Smooth muscle cell of the brain vasculature (primary cell): ENCODE data around the gene DNAJC1.

Experiments used
- DNase-seq: peaks from one replicate; pipeline ENCODE4 v3.0.0-alpha.2; 2012; ENCODE audit warnings: low read depth, low spot score

The DNAJC1 gene

GRCh38 chr10:21962358-21962757, 41.2 kb downstream of the DNAJC1 start:
- DNase-seq = no peak

GRCh38 chr10:21961847-21962246, 41.7 kb downstream of the DNAJC1 start:
- DNase-seq = no peak

GRCh38 chr10:21959998-21960397, 43.5 kb downstream of the DNAJC1 start:
- DNase-seq = no peak

DNA sequence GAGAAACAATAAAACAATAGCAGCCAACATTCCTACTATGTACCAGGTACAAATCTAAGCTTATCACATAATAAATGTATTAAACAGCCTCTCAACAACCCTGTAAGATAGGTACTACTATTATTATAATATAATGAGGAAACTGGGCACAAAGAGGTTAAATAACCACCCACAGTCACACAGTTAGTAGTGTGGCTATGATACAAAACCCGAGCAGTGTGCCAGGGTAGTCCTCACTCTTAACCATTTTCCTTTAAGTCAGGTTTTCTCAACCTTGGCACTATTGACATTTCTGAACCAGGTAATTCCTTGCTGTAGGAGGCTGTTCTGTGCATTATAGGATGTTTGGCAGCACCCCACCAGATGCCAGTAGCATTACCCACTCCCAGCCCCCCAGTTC, 48.8 kb downstream of the DNAJC1 start:
- DNase-seq = no peak

DNA sequence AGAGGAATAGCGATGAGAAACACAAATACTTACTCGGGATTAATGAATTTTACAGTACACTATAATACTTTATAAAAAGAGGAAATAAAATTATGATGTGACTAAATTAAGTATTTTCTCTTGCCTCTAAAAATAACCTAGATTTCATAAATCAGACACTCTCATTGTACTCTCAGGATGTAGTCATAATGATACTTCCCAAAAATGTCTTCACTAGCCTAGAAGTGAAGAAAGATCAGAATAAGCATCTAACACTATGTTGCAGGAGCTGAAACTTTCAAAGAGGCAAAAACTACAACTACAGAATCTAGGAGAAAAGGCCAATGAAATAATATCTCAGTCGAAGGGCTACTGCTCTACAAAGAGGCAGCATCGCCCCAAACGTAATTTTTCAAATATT, 49.4 kb downstream of the DNAJC1 start:
- no peak for DNase-seq

DNA sequence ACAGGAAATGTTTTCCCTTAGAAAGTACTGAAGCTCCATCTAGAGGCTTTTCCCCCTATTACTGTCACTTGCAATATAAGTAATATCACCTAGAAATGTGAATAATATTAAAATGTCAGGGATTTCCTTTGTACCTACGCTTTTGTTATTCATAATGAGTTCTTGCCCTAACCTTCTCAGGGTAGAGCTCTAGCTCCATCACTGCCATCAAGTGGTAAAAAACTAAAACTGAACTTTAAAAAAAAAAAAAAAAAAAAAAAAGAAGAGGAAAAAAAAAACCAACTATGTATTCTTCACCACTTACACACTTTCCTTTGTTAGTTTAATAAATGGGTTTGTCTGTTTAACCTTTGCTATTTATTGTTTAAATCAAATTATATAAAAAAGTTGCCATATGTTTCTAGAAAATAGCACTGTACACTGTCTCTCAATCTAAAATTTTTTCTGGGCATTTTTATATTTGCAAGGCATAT, 49.9 kb downstream of the DNAJC1 start:
- DNase-seq = peak; percentile 26

- DNase-seq = no peak
These were observed 53.0 kb downstream of the DNAJC1 start for GRCh38 chr10:21950566-21950965.

DNA sequence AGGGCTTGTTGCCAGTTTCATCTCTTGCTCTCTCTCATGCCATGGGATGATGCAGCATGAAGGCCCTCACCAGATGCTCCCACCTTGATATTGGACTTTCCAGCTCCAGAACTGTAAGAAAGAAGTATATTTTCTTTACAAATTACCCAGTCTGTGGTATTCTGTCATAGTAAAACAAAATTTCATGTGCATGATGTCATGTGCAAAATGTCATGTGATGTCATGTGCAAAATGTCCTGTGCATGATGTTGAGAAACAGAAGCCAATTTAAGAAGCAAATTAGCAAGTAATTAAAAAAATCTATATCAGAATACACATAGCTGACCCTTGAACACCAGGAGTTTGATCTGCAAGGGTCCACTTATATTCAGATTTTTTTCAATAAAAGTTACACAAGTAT, 56.6 kb downstream of the DNAJC1 start:
- no peak for DNase-seq

- no peak for DNase-seq
These were observed 58.7 kb downstream of the DNAJC1 start for GRCh38 chr10:21944727-21945386.

DNA sequence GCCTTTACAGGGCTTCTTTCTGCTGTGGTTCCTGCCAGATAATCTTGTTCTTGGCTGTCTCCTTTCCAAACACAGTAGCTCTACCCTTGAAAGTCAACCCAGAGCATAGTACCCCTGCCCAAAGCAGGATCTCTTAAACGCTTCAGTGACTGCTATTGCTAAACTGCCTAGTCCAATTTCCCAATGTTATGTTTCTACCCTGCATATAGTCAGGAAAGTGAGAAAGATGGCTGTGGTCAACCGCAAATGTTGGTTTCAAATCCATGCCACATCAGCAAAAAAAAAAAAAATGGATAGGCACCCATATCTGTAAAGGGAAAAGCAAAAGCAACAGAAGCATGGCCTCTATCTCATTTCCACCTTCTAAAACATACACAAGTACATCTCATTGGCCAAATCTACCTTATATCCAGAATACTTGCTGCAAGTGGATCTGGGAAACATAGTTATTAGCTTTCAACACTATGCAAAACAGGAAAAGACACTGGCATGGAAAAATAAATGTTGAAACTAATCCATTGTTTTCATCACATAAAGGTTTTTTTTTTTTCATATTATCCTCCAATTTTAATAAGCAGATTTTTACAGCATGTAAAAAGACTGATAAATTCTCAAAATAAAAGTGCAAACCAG, 59.8 kb downstream of the DNAJC1 start:
- DNase-seq = no peak

- DNase-seq = no peak
These were observed 68.0 kb downstream of the DNAJC1 start for GRCh38 chr10:21935439-21936023.

DNA sequence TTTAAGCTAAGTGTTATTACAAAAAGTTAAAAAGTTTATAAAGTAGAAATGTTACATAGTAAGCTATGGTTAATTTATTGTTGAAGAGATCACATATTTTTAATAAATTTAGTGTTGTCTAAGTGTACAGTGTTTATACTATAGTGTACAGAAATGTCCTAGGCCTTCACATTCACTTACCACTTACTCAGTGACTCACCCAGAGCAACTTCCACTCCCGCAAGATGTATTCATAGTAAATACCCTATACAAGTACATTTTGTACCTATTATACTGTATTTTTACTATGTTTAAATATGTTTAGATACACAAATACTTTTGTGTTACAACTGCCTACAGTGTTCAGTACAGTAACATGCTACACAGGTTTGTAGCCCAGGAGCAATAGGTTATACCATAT, 69.2 kb downstream of the DNAJC1 start:
- DNase-seq = no peak

DNA sequence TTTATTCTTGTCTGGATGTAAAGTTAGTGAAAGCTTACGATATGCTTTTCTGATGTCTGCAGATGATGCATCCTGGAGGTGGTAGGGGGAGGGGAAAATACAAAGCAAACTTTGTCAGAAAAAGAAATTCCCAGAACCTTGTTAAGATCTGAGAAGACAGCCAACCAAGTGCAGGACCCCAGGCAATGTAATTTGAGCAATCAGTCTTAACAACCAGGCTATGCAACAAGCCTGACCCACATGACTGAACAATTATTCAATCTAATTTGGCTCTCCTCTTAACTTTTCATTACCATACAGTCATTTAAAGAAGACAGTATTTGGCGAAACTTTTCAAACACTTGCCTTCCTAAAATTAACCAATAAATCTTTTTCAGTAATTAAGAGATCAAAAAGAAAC, 74.5 kb downstream of the DNAJC1 start:
- no peak for DNase-seq

DNA sequence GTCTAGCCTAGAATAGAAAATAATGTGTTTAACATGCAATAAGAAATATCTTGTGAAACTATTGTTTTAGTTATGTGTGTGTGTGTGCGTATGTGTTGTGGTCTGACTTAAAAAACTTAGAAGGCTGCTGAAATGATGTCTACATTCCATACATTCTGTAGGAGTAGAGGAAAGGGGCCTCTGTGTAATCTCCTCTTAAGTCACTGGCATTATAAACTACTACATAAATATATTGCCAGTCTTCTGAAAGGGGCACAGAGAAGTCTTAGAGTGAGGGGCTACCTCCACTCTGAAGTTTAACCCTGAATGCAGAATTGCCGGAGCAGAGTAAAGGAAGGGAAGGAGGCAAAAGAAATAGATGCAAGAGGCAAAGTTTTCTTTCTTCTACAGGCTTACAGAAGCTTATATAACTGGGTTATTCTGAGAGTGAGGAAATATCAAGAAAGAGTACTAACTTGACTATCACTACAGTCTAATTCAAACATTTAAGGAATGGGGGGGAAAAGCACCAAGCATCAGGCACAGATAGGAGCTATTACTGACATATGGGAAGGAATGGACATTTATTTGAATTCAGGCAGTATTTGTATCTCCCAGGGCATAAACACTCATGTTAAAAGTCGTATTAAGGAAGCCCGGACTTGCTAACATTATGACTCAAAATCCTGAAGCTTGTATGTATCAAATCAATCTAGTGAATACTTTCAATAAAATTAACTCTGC, 75.7 kb downstream of the DNAJC1 start:
- no peak for DNase-seq

DNA sequence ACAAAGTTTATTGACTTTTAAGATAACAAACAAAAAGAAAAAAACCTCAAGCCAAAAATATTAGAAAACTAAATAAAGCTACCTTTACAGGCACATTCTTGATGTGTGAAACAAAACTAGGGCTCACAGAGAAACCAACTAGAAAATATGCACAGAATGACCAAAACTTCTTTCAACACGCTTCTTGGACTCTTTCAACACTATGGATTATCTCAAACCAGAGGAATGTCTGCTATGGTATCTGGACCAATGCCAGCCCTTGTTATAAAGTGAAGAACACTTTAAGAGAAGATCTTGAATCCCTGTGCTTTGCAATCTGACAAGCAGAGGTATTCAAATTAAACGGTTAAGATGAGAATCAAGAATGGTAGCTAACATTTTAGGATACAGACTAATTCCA, 76.6 kb downstream of the DNAJC1 start:
- peak; percentile 61 for DNase-seq

GRCh38 chr10:21926358-21926925, 77.1 kb downstream of the DNAJC1 start:
- DNase-seq = no peak

- no peak for DNase-seq
These were observed 77.7 kb downstream of the DNAJC1 start for GRCh38 chr10:21925851-21926250.

- no peak for DNase-seq
These were observed 79.0 kb downstream of the DNAJC1 start for GRCh38 chr10:21924511-21924910.

DNA sequence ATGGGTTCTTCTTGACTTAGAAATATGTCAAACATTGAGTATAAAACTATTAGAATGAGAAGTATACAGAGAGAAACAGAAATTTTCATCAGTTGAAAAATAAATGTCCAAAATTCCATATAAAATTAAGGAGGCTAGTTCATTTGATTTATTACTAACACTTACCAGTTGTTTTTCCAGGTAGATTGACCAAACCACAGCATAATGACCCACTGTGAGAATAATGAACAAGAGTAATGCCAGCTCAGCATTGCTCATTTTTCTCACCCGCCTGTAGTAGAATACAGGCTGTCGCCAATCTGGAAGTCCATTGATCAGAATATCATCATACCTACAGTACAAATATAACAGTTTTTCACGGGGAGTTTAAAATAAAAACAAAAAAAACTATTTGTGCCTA, 82.9 kb downstream of the DNAJC1 start:
- DNase-seq = no peak

DNA sequence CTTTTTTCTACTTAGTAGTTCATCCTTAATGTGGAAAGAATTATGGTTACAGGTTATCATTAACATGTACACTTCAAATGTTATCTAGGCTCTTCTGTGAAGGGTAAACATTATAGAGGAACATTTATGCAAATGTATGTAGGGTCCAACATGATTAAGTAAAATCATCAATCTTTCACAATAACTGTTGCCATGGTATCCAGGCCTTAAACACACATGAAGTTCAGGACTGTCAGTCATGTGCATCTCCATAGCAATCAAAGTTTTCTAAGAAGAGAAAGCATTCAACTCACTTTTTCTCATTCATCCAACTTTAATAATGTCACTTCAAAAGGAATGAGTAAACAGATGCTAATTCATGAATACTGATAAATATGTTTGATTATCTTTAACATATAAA, 83.6 kb downstream of the DNAJC1 start:
- no peak for DNase-seq

DNA sequence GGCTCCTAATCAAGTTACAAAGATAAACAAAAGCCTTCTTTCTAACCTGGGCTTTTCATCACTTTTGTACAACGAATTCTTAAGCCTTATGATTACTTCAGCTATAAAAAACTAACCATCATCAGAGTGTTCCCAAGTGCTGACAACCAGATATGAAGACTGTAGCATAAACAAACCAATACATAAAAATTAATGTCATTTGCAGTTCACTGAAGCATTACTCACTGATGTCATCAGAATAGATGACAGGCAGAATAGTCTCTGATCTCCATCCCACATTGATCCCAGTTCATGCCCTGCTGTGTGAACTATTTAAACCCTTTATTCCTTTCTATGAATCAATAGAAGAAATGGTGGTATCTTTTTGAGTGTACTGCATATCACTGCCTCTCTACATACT, 84.4 kb downstream of the DNAJC1 start:
- DNase-seq = no peak

DNA sequence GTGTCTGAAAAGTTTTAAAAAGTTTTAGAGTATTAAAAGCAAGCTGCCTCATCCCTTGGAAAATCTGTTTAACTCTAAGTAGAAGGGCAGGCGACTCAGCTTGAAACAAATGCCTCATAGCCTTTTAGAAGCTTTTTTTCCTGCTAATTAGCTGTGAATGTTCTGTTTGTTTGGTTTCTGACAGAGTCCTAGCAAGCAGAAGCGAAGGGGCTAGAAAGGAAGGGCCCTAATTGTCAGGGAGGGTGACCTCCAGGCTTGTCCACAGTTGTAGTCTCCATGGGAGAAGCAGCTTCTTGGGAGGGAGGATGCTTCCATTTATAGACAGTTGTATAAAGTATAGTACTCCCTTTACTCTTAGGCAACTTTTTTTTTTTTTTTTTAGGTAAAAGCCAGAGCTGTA, 90.9 kb downstream of the DNAJC1 start:
- no peak for DNase-seq
